Mucosa of descending colon (tissue), 3 donors: Measurements from ENCODE around the gene TCP11L1. TPM values are rescaled to one million over a fixed set of nuclear protein-coding genes. Genes with fewer than 3 reads are reported as not detected.

ENCODE experiments used
- ATAC-seq: fragments of 200-7000 bp; cut with Tn5 transposase; one replicate; pipeline ENCODE4 v1.9.1; 2020; ENCODE audit warnings: mild to moderate bottlenecking, moderate library complexity
- DNase-seq, 3 donors: peaks; one replicate each; pipeline ENCODE4 v3.0.0-alpha.2; 2020
- H3K36me3 ChIP-seq: fragments of 200-600 bp; one replicate; pipeline ENCODE4 v1.8.0; 2021; ENCODE audit warnings: low read depth, mild to moderate bottlenecking
- H3K4me1 ChIP-seq: fragments of 200-600 bp; one replicate; pipeline ENCODE4 v1.8.0; 2021; ENCODE audit warnings: low read depth, mild to moderate bottlenecking
- H3K4me3 ChIP-seq: fragments of 200-600 bp; one replicate; pipeline ENCODE4 v1.8.0; 2021; ENCODE audit warnings: mild to moderate bottlenecking
- H3K9me3 ChIP-seq: fragments of 200-600 bp; one replicate; pipeline ENCODE4 v1.8.0; 2021; ENCODE audit warnings: mild to moderate bottlenecking
- intact Hi-C, 2 donors: fragments of 100-400 bp; cut with DNase I in 1 of 2; cut with micrococcal nuclease in 1 of 2; formaldehyde crosslinking; loops; one replicate each; pipeline versions ENCODE4 v1.11.0 to v1.11.1; 2022; cut with DNase I, micrococcal nuclease
- total RNA-seq, 3 donors: library from RNA; stranded (reverse); fragmentation: NEBNext Ultra II Directional in 2 of 3; extraction: Animal tissue kit (Norgen Biotek cat#: 25700) in 2 of 3; gene quantifications; one replicate each; pipeline versions ENCODE4 v1.2.1 to v1.2.4, GENCODE V29; 2021 to 2023
- TF ChIP-seq, protein P1 (sequence below): fragments of 200-600 bp; IDR thresholded peaks from one replicate; pipeline ENCODE4 v1.8.0; 2022; ENCODE audit warnings: antibody characterized with exemption, mild to moderate bottlenecking
- donor health status: DM: no; HTN: no; CAD: no; lungs with moderate emphysema.
- donor health status: DM: no; HTN: no; CAD: no.
- donor health status: DM: no; HTN: yes; CAD: no.

The TCP11L1 gene
- total RNA-seq, 3 donors from 2014 or later: 24.8 to 51.6 (median 31.3) TPM

DNA sequence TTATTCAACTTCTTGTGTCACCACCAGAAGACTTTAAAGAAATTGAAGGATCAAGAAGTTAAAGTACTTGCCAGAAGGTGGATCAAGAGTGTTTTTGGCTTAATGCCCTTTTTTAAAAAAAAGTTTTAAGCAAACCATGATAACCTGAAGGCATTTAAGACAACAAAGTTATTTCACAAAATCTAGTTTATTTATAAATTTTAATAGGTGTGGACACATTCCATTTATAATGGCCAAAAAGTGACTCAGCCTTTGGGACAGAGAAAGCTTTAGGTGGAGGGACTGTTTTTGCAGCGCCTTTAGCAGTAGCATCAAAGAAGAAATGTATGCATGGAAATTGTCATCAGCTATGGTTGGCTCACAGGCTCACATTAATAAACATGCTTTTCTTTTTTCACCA is 17.9 kb downstream of the TCP11L1 start:
- DNase-seq: no peak
- Histone ChIP-seq H3K4me3 (no peak overlapping the region), H3K9me3 (no peaks in the 10 kb centered on the region), H3K36me3 (no peaks in the 10 kb centered on the region), H3K4me1 (peaks cover 9% of the 10 kb centered on the region)
- ATAC-seq: no peak
- TF ChIP-seq, protein P1, sequence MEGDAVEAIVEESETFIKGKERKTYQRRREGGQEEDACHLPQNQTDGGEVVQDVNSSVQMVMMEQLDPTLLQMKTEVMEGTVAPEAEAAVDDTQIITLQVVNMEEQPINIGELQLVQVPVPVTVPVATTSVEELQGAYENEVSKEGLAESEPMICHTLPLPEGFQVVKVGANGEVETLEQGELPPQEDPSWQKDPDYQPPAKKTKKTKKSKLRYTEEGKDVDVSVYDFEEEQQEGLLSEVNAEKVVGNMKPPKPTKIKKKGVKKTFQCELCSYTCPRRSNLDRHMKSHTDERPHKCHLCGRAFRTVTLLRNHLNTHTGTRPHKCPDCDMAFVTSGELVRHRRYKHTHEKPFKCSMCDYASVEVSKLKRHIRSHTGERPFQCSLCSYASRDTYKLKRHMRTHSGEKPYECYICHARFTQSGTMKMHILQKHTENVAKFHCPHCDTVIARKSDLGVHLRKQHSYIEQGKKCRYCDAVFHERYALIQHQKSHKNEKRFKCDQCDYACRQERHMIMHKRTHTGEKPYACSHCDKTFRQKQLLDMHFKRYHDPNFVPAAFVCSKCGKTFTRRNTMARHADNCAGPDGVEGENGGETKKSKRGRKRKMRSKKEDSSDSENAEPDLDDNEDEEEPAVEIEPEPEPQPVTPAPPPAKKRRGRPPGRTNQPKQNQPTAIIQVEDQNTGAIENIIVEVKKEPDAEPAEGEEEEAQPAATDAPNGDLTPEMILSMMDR: no peak
- intact Hi-C loops: no loop called here

- H3K4me3 ChIP-seq: no peak overlapping the region
- peaks cover 9% of the 10 kb centered on the region for H3K4me1 ChIP-seq
- ATAC-seq (no peak), DNase-seq (no peak)
- H3K9me3 ChIP-seq: no peaks in the 10 kb centered on the region
- intact Hi-C loops: no loop called here
- H3K36me3 ChIP-seq: no peaks in the 10 kb centered on the region
- TF ChIP-seq, protein P1: no peak
These were observed 20.1 kb downstream of the TCP11L1 start for GRCh38 chr11:33059331-33060007.

DNA sequence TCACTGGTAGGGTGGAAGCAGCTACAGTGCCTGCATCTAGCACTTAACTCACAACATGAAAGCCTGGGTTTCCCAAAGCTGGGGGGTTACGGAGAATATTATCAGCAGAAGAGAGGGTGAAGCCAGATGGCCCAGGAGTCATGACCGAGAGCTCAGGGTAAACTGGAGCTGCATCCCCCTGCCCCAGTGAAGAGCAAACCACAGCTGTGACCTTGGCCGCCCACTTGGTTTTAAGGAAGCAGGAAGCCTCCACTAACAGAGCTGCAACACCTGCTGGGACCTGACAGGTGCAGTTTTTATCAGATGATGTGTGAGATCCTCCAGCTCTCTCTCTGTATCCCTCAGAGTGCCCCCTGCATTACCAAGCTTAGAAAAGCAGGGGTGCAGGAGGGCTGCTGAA is 20.9 kb downstream of the TCP11L1 start:
- Histone ChIP-seq H3K4me3 (no peak overlapping the region), H3K36me3 (no peaks in the 10 kb centered on the region), H3K4me1 (peaks cover 9% of the 10 kb centered on the region), H3K9me3 (no peaks in the 10 kb centered on the region)
- intact Hi-C loops: no loop called here
- DNase-seq: no peak
- ATAC-seq: peak; percentile 12
- TF ChIP-seq, protein P1: no peak

DNA sequence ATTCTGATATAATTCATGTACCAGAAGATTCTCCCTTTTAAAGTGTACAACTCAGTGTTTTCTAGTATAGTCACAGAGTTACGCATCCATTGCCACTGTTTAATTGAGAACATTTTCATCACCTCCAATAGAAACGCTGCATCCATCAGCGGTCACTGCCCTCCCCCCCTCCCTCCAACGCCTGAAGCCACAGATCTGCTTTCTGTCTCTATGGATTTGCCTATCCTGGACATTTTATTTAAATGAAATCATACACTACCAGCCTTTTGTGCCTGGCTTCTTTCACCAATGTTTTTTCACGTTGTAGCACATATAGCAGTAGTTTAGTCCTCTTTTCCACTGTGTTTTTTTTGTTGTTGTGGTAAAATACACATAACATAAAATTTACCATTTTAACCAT is 22.8 kb downstream of the TCP11L1 start:
- Histone ChIP-seq H3K36me3 (no peaks in the 10 kb centered on the region), H3K9me3 (no peaks in the 10 kb centered on the region), H3K4me3 (no peak overlapping the region), H3K4me1 (peaks cover 9% of the 10 kb centered on the region)
- ATAC-seq (no peak), DNase-seq (no peak)
- intact Hi-C loops: no loop called here
- TF ChIP-seq, protein P1: no peak

DNA sequence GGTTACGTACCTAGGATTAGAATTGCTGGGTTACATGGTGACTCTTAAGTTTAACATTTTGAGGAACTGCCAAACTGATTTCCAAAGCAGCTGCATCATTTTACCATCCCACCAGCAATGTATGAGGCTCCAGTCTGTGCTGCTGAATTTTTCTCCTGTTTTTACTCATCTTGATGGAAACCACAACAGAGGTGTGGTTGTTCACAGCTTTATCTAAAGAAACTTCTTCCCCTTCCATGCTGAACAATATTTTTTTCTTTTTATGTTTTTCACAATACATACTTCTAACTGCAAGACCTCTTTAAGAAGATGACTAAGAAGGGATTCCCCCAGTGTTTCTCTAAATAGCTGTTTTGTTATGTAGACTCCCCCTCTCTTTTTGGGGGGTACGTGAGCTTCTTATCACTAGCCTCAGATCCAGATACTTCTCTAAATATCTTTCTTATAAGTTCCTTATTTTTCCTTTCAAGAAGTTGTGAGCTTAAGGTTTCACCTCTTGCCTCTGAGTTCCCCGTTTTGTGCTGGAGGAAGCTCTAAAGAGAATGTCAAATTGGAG is 24.0 kb downstream of the TCP11L1 start:
- intact Hi-C loops: no loop called here
- no peaks in the 10 kb centered on the region for H3K36me3 ChIP-seq
- TF ChIP-seq, protein P1: no peak
- ATAC-seq (no peak), DNase-seq (no peak)
- H3K4me3 ChIP-seq: no peak overlapping the region
- peaks cover 9% of the 10 kb centered on the region for H3K4me1 ChIP-seq
- no peaks in the 10 kb centered on the region for H3K9me3 ChIP-seq
